ENCODE measurements around the gene MATN3.

DNA sequence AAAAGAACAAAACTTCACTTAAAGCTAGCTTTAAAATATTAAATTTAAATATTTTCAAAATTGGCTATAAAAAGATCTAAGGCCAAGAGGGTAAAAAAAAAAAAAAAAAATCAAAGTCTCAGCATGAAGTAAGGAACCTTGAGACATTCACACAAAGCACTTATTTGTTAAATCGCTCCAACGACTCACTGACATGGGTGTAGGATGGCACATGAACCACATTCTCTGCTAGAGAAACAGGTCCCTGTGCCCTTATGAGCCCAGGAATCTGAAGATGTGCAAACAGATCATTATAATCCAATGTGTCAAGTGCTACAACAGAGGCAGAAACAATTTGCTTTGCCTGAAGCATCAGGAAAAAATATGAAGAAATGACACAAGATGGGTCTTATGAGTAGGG, 25.2 kb upstream of the MATN3 start:
- TF ChIP-seq POLR2AphosphoS5 (IDR thresholded peaks at IDR 0.05; ENCODE audit: insufficient read depth, low read depth, low read length) (no peak), POLR2A (IDR thresholded peaks at IDR 0.05; ENCODE audit: low read depth, low read length) (no peak), JUN (IDR thresholded peaks at IDR 0.05; ENCODE audit: borderline replicate concordance, insufficient read depth, insufficient read length, low read depth) (no peak), EZH2 (IDR thresholded peaks at IDR 0.05; ENCODE audit: borderline replicate concordance, low read depth, low read length, severe bottlenecking) (no peak), FOS (IDR thresholded peaks at IDR 0.05; ENCODE audit: borderline replicate concordance, insufficient read depth, low read length) (no peak), MYC (IDR thresholded peaks at IDR 0.05; ENCODE audit: low read depth, low read length) (no peak)
- TF ChIP-seq, protein P1, sequence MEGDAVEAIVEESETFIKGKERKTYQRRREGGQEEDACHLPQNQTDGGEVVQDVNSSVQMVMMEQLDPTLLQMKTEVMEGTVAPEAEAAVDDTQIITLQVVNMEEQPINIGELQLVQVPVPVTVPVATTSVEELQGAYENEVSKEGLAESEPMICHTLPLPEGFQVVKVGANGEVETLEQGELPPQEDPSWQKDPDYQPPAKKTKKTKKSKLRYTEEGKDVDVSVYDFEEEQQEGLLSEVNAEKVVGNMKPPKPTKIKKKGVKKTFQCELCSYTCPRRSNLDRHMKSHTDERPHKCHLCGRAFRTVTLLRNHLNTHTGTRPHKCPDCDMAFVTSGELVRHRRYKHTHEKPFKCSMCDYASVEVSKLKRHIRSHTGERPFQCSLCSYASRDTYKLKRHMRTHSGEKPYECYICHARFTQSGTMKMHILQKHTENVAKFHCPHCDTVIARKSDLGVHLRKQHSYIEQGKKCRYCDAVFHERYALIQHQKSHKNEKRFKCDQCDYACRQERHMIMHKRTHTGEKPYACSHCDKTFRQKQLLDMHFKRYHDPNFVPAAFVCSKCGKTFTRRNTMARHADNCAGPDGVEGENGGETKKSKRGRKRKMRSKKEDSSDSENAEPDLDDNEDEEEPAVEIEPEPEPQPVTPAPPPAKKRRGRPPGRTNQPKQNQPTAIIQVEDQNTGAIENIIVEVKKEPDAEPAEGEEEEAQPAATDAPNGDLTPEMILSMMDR (IDR thresholded peaks at IDR 0.05; ENCODE audit: extremely low read depth in 1 of 2, insufficient read depth in 1 of 2, low read depth in 1 of 2, low read length in 2 of 2), result no peak
- TF ChIP-seq, protein P2, sequence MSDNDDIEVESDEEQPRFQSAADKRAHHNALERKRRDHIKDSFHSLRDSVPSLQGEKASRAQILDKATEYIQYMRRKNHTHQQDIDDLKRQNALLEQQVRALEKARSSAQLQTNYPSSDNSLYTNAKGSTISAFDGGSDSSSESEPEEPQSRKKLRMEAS (IDR thresholded peaks at IDR 0.05; ENCODE audit: insufficient read depth, insufficient read length), result no peak

All from endothelial cell of umbilical vein (primary cell).